Transverse colon (tissue), 4 donors: ENCODE results near the gene ADGRA1. TPM values are rescaled to one million over a fixed set of nuclear protein-coding genes. Genes with fewer than 3 reads are reported as not detected.

Source experiments
- DNase-seq: peaks from one replicate; pipeline ENCODE4 v3.0.0-alpha.2; 2019
- H3K27ac ChIP-seq, 4 donors: fragments of 200-600 bp; sonication (generic); 2 replicates each; pipeline ENCODE4 v1.5.1; 2016 to 2018; ENCODE audit warnings: inconsistent platforms in 4 of 4
- H3K27me3 ChIP-seq: fragments of 200-600 bp; sonication (generic); 2 replicates; pipeline ENCODE4 v1.5.1; 2017; ENCODE audit warnings: inconsistent platforms
- H3K36me3 ChIP-seq, 4 donors: fragments of 200-600 bp; sonication (generic); 2 replicates each; pipeline ENCODE4 v1.5.1; 2017 to 2019; ENCODE audit warnings: inconsistent platforms in 4 of 4
- H3K4me1 ChIP-seq, 4 donors: fragments of 200-600 bp; sonication (generic); 2 replicates each; pipeline ENCODE4 v1.5.1; 2017 to 2020; ENCODE audit warnings: inconsistent platforms in 4 of 4
- H3K4me3 ChIP-seq, 4 donors: fragments of 200-600 bp; sonication (generic); 1 replicate in 1 of 4; 2 replicates in 3 of 4; pipeline versions ENCODE4 v1.5.1 to v1.6.1; 2017 to 2019; ENCODE audit warnings: inconsistent platforms in 4 of 4
- H3K9me3 ChIP-seq, 2 donors: fragments of 200-600 bp; sonication (generic); 2 replicates each; pipeline ENCODE4 v1.5.1; 2017 to 2019; ENCODE audit warnings: inconsistent platforms in 2 of 2
- EP300 ChIP-seq: sonication (generic); formaldehyde crosslinking; IDR thresholded peaks from one replicate; pipeline ENCODE4 v1.6.1; 2017; ENCODE audit warnings: antibody characterized with exemption, low read depth
- POLR2A ChIP-seq: fragments of 450-650 bp; IDR thresholded peaks from one replicate; pipeline ENCODE4 v1.6.1; 2016; ENCODE audit warnings: antibody characterized with exemption, mild to moderate bottlenecking, moderate library complexity
- POLR2AphosphoS5 ChIP-seq, 3 donors: sonication (generic); formaldehyde crosslinking; IDR thresholded peaks; one replicate each; pipeline ENCODE4 v1.6.1; 2016; ENCODE audit warnings: antibody characterized with exemption in 3 of 3
- WGBS, 2 donors: methylation state at CpG; one replicate each; pipeline ENCODE4 v1.1.5; 2018; ENCODE audit warnings: low coverage in 1 of 2; 5-methylcytosine and 5-hydroxymethylcytosine counted together
- in situ Hi-C, 4 donors: fragments of 200-750 bp; cut with MboI; loops; one replicate each; pipeline versions ENCODE4 v1.15.0 to v1.15.1; 2017; ENCODE audit warnings: low sequenced_read_pairs in 3 of 4, low pct_ligation_motif_present in 1 of 4, low pct_unique_long_range_greater_than_20kb in 1 of 4
- intact Hi-C: fragments of 100-400 bp; cut with DNase I; formaldehyde crosslinking; loops from one replicate; pipeline ENCODE4 v1.15.1; 2023; ENCODE audit warnings: low total_unique reads
- total RNA-seq, 4 donors: library from RNA; depleted of rRNA; stranded (reverse); fragments of >200 nt; gene quantifications; one replicate each; pipeline ENCODE4 v1.1.0, GENCODE V29; 2016
- TF ChIP-seq, protein P1 (sequence below), 5 experiments: fragments of 200-600 bp in 3 of 5; fragments of 450-650 bp in 2 of 5; sonication (generic) in 3 of 5; IDR thresholded peaks; 1 replicate in 2 of 5; 2 replicates in 3 of 5; pipeline ENCODE4 v1.5.1; 2016 to 2017; ENCODE audit warnings: antibody characterized with exemption in 5 of 5, inconsistent platforms in 3 of 5, mild to moderate bottlenecking in 2 of 5, moderate library complexity in 1 of 5

ADGRA1 gene
- total RNA-seq, 4 donors from 2014 or later: 0.16 TPM; not detected in 3

DNA sequence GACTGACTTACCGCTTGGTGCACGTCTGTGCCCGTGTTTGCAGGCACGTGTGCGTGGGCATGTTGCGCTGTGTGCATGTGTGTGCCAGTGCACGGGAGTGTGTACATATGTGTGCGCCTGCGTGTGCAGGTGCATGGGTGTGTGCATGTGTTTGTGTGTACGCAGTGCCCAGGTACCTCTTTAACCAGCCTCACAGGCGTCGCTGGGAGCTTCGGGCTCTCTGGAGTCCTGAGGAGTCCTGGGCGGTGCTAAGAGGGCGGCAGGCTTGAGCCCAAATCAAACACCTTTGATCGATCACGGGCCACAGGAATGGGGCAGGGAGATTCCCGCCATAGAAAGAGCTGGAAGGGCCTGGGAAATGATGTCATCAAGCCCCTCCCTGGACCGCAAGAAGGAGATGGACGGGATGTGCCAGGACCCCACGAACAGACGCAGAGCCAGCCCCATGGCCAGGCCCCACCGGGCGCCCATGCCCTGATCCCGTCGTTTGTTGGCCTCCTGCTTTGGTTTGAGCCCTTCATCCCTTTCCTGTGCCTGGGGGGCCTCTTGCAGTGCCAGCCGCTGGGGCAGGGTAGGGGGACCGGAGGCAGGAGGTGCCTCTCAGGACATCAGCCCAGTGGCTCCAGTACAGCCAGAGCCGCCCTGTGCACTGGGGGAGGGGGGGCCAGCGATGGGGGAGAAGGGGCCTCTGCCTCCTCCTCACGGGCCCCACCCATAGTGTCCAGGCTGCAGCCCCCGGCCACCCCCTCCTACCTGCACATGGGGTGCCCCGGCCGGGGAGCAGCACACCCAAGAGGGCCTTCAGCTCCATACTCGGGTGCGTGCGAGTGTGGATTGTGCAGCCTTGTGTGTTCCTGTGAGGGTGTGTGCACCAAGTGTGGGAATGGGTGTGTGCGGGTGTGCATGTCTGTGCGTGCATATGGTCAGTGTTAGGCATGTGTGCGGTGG, 78.1 kb downstream of the ADGRA1 start:
- 88% methylated on average over 38 of the region's 40 CpGs; no CpG with 5 or more reads in 1 of the 2 donors for WGBS, 2 donors
- H3K4me1 ChIP-seq: peaks cover 0 to 9% (median 7%) of the 10 kb centered on the region in 4 donors
- H3K4me3 ChIP-seq: no peak overlapping the region
- DNase-seq: no peak
- TF ChIP-seq EP300: no peak
- TF ChIP-seq, protein P1, sequence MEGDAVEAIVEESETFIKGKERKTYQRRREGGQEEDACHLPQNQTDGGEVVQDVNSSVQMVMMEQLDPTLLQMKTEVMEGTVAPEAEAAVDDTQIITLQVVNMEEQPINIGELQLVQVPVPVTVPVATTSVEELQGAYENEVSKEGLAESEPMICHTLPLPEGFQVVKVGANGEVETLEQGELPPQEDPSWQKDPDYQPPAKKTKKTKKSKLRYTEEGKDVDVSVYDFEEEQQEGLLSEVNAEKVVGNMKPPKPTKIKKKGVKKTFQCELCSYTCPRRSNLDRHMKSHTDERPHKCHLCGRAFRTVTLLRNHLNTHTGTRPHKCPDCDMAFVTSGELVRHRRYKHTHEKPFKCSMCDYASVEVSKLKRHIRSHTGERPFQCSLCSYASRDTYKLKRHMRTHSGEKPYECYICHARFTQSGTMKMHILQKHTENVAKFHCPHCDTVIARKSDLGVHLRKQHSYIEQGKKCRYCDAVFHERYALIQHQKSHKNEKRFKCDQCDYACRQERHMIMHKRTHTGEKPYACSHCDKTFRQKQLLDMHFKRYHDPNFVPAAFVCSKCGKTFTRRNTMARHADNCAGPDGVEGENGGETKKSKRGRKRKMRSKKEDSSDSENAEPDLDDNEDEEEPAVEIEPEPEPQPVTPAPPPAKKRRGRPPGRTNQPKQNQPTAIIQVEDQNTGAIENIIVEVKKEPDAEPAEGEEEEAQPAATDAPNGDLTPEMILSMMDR (IDR thresholded peaks at IDR 0.05): no peak
- no peak for TF ChIP-seq POLR2AphosphoS5 (IDR thresholded peaks at IDR 0.05)
- TF ChIP-seq POLR2A: no peak
- no peaks in the 10 kb centered on the region for H3K9me3 ChIP-seq
- H3K27me3 ChIP-seq: peaks cover 35% of the 10 kb centered on the region
- H3K36me3 ChIP-seq: no peaks in the 10 kb centered on the region
- intact Hi-C loops: no loop called here
- H3K27ac ChIP-seq: no peak overlapping the region
- in situ Hi-C loops: no loop called here

DNA sequence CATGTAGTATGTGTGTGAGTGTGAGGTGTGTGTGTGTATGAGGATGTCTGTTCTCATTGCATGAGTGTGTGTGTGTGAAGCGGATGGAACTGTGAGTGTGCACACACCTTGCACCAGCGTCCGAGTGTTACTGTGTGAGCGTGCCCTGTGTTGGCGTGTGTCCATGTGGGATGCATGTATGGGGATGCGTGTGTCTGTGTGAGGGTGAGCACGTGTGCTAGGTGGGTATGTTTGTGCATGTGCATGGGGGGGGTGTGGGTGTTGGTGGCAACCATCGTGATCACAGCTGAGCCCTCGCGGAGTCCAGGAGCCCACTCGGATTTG, 78.7 kb downstream of the ADGRA1 start:
- peaks cover 29% of the 10 kb centered on the region for H3K27me3 ChIP-seq
- H3K4me1 ChIP-seq: peaks cover 0 to 3% (median under 1%) of the 10 kb centered on the region in 4 donors
- TF ChIP-seq, protein P1 (IDR thresholded peaks at IDR 0.05): no peak
- TF ChIP-seq POLR2A (no peak), EP300 (no peak)
- H3K9me3 ChIP-seq: no peaks in the 10 kb centered on the region
- no peak overlapping the region for H3K27ac ChIP-seq
- in situ Hi-C loops (no loop called here), intact Hi-C loops (no loop called here)
- DNase-seq: no peak
- H3K4me3 ChIP-seq: no peak overlapping the region
- H3K36me3 ChIP-seq: no peaks in the 10 kb centered on the region
- 91 to 100% methylated on average over 4 to 11 of the region's 11 CpGs for WGBS, 2 donors

DNA sequence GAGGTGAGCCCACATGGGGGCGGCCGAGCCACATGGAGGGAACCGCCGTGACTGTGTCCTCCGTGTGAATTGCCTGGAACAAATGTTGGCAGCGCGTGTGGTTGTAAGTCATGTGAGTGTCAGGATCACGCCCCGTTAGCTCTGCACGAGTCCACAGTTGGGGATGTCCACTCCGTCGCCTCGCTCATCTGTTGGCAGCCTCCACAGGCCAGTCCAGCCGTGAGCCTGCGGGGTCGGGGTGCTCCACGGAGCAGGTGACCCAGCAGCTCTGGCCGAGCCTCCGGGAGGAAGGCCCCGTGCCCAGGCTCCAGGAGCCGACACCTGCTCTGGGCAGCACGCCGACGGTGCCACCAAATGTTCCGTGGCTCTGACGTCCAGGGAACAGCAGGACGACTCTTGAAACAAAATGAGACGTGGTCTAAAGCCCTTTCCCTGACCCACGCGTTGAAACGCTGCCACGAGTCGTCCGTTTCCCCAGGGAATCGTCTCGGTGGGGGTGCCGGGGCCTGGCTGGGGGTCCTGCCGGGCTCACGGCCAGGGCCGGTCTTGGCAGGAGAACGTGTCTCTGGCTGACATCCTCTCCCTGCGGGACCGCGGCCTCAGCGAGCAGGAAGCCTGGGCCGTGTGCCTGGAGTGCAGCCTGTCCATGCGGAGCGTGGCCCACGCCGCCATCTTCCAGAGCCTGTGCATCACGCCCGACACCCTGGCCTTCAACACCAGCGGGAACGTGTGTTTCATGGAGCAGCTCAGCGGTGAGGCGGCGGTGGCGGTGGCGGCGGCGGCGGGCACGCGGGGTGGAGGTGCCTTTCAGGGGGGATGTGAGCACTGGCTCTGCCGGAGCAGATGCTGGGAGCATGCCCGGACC, 79.3 kb downstream of the ADGRA1 start:
- no peak overlapping the region for H3K27ac ChIP-seq
- in situ Hi-C loops: no loop called here
- H3K27me3 ChIP-seq: peaks cover 23% of the 10 kb centered on the region
- no peaks in the 10 kb centered on the region for H3K9me3 ChIP-seq
- no peaks in the 10 kb centered on the region for H3K36me3 ChIP-seq
- WGBS, 2 donors: 84% methylated on average over 60 of the region's 66 CpGs; no CpG with 5 or more reads in 1 of the 2 donors
- H3K4me1 ChIP-seq: no peaks in the 10 kb centered on the region
- H3K4me3 ChIP-seq: no peak overlapping the region
- TF ChIP-seq POLR2AphosphoS5 (IDR thresholded peaks at IDR 0.05): no peak
- TF ChIP-seq EP300: no peak
- no peak for TF ChIP-seq POLR2A
- DNase-seq: no peak
- intact Hi-C loops: no loop called here

DNA sequence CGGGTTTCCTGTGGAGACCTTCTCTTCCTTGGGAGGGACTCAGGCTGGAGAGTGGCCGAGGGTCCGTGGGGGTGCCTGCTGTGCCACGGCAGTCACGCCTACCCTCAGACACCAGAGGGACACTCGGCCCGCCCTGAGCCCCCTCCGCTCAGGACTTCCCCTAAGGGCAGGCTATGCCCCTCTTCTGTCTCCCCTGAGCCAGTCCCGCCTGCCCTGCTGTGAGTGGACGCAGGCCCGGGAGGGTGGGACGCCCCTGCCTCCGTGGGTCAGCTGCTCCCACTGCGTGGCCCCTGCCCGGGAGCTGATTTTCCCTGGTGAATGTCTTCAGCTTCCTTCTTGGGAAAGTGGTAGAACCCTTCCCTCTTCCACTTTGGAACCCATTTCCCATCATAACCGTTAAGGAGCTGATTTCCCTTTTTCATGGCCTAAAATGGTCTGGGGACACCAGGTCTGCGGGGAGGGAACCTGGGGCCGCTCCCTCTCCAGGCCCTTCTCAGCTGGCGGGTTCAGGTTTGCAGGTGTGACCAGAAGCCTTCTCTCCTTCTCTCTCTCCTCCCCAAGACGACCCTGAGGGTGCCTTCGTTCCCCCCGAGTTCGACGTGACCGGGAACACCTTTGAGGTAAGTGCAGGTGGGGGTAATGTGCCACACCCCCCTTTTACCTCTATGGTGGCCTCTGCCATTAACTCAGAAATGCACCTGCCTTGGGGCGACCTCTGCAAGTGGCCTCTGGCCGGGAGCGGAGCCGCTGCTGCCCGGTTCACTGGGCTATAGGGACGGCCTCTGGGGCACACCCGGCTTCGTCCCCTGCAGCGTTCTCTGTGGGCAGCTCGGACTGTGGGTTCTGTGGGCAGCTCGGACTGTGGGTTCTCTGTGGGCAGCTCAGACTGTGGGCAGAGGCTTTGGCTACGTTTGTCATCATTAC, 80.2 kb downstream of the ADGRA1 start:
- no peak for DNase-seq
- intact Hi-C loops: no loop called here
- Histone ChIP-seq H3K36me3 (no peaks in the 10 kb centered on the region), H3K4me3 (no peak overlapping the region), H3K9me3 (no peaks in the 10 kb centered on the region), H3K4me1 (no peaks in the 10 kb centered on the region), H3K27me3 (peaks cover 14% of the 10 kb centered on the region), H3K27ac (no peak overlapping the region)
- in situ Hi-C loops: no loop called here
- 60 to 88% methylated on average over 1 to 37 of the region's 37 CpGs for WGBS, 2 donors
- no peak for TF ChIP-seq POLR2AphosphoS5 (IDR thresholded peaks at IDR 0.05)
- TF ChIP-seq EP300: no peak
